Dedifferentiated amniotic fluid mesenchymal stem cell (primary cell): ENCODE data around the gene DIS3L2.

Experiments used
- DNase-seq: peaks from one replicate; pipeline ENCODE4 v3.0.0-alpha.2; 2016; ENCODE audit errors: extremely low spot score

The DIS3L2 gene

GRCh38 chr2:231961349-231962166 lies at the start of gene DIS3L2:
Gene DIS3L2 (plus strand): TSS chr2:231961713. CDS start chr2:232014928, 53,215 bp downstream.
- DNase-seq: peak; percentile 75

DNA sequence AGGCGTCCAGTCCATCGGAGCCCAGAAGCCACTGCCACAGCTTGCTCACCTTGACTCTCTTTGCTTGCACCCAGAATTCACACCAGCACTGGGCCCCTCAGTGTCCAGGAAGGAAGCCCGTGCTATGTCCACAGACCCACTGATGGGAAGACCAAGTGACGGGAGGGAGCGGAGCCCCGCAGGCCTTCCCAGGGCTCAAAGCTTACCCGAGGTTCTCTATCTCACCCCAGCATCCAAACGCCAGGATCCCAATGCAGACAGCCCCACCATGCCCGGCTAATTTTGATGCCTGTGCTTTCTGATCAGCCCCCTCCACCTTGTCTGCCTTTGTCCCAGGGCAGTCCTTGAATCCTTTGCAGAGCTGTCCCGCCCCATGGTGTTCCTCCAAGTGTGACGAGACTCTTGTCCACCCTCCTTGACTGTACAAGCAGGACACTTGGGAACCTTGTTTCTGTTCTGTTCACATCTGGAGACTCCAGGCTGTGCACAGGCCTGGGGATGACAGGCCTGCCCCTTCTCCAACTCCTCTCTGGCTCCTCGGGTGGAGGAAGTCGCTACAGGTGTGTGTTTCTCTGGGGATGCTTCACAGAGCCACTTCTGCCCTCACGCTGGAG lies 47.3 kb upstream of the DIS3L2 start:
- DNase-seq: no peak

GRCh38 chr2:231917280-231918066 lies 44.0 kb upstream of the DIS3L2 start:
- no peak for DNase-seq

- DNase-seq: no peak
Measured at GRCh38 chr2:231918501-231919330, 42.8 kb upstream of the DIS3L2 start.

- DNase-seq: no peak
Measured at GRCh38 chr2:231919341-231920035, 42.0 kb upstream of the DIS3L2 start.

GRCh38 chr2:231920366-231920765 lies 41.1 kb upstream of the DIS3L2 start:
- no peak for DNase-seq

GRCh38 chr2:231920795-231921194 lies 40.7 kb upstream of the DIS3L2 start:
- DNase-seq: no peak

DNA sequence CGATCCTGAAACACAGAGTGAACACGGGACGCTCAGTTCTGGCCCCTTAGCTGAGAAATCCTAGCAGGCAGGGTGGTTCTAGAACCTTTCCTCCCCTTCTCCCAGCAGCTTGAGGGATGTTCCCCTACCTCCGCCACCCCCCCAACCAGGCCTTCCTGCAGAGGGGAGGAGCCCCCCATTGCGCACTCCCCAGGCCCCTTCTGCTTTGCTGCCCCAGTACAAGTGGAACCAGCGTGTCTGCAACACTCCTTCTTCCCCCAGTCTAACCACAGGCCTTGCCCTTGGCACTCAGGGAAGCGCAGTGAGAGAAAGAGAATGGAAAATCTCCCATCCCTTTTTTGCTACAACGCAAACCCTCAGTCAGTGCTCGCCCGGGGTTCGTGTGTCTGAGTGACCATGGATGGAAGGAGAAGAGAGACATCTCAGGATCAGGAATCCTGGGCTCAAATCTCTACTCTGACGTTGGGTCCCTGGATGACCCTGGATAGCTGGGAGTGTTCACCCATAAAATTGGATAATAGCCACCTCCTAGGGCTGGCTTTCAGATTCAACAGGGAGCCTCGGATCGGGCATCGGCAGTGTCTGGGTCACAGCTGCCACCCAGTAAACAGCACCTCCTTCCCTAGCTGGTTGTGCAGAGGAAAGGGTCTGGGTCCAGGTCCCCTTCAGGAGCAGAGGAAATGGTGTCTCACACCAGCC lies 39.1 kb upstream of the DIS3L2 start:
- DNase-seq: no peak

DNA sequence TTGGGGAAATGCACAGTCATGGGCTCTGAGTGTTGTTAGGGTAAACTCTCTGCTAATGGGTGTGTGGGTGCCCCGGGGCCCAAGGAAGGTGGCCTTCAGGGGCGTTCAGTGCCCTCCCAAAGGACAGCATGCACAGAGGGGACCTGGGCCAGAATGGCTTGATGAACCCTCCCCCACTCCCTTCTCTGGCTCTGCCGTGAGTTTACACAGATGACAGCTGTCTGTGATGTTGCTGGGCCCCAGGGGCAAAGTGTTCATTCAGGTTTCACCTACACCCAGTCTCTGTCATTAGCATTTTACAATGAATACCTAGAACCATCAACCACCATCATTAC lies 38.5 kb upstream of the DIS3L2 start:
- DNase-seq: no peak

GRCh38 chr2:231923951-231924888 lies 37.3 kb upstream of the DIS3L2 start:
- DNase-seq: no peak

GRCh38 chr2:231924889-231925275 lies 36.6 kb upstream of the DIS3L2 start:
- no peak for DNase-seq

- peak; percentile 82 for DNase-seq
Measured at GRCh38 chr2:231925303-231926179, 36.0 kb upstream of the DIS3L2 start.

DNA sequence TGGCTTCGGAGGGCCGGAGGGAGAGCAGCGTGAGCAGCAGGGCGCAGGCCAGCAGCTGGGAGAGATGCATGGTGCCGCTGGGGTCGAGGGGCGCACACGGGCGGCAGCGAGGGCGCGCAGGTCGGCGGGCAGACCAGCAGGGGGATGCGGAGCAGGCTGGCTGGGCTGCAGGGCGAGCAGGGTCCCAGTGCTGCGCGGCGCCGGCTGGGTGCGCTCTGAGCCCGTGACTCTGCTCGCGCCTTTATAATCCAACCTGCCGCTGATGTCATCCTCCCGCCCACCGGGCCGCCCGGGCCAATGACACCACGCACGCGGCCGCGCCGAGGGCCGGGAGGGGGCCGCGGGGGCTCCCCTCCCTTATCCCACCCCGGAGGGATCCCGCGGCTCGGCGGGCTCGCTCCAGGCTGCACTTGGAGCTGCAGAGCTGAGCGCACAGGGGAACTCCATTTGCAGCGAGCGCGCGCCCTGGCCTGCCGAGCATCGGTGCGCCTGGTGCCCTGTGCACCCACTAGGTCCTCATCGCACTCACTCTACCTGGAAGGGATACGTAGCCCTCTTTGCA lies 35.3 kb upstream of the DIS3L2 start, which contains the start of gene NPPC:
Gene NPPC (minus strand): TSS at position 217 of the 562 bp plus-strand sequence. CDS start 147 bp downstream, at position 70.
- DNase-seq: no peak

DNA sequence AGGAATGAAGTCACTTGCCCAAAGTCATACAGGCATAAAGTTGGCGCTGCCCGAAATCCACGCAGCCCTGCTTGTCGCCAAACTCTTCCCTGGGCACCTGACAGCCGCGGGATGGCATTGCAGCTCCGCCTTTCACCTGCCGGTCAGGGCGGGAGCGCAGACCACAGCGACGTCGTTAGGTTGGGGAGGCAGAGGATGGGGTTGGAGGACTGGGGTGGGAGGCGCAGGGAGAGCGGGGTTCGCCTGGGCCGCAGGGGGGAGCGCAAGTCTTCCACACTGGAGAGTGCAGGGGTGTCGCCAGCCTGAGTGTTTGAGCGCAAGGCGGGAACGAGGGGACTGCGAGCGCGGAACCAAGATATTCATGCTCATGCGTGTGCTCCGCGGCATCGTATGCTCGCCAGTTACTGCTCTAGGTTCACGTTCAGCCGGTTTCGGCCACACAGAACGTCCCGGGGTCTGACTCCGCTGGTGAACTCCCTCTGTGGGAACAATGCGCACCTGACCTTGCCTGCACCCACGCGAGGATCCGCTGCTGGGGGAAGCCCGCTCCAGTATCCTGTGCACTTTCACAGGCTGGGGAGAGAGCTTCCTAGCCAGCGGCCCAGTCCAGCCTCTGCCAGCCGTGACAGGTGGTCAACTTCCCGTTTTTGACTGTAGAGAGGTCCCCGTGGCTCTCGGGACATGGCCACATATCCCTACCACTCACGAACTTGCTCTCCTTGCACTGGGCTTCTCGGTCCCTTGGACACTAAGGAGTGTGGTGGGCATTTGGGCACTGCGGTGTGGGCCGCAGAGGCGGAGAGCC lies 34.5 kb upstream of the DIS3L2 start:
- no peak for DNase-seq

DNA sequence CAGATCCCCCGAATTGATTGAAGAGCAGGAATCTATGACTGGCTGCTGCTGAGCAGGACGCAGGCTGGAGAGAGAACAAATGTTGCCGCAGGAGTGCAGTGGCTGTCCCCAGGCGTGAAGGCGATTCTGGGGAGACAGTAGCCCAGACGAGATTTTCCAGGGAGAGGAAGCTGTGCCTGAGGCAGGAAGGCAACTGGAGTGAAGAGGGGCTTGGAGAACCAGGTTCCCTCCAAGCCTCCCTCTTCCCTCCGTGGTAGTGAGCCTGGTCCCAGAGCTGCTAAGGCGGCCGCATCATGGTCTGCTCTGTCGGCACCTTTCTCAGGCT lies 34.0 kb upstream of the DIS3L2 start:
- no peak for DNase-seq

DNA sequence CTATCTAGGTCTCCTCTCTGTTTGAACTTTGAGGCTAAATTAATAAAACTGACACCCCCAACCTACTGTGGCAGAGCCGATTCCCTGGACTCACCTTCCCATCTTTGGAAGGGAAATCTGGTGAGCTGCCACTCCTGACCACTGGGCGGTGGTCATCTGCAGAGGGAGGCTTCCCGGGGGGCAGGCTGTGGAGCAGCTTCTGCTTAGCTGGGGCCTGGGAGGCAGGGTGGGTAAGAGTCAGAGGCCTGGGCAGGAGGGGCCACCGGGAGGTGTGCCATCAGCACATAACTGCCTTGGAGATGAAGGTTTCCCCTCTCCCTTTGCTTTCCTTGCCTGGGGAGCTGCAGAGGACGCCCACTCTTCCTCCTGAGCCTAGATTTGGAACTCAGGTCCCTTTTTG lies 33.0 kb upstream of the DIS3L2 start:
- DNase-seq: no peak
